Thyroid gland (tissue), 4 donors: ENCODE measurements around the gene CD96.

Source experiments
- CTCF ChIP-seq, 6 experiments: fragments of 200-600 bp in 3 of 6; fragments of 450-650 bp in 3 of 6; sonication (generic) in 3 of 6; IDR thresholded peaks; one replicate each; pipeline ENCODE4 v1.5.1; 2016 to 2019; ENCODE audit warnings: antibody characterized with exemption in 6 of 6, mild to moderate bottlenecking in 2 of 6, inconsistent platforms in 1 of 6, moderate library complexity in 1 of 6
- POLR2A ChIP-seq, 2 donors: fragments of 450-650 bp; IDR thresholded peaks; one replicate each; pipeline ENCODE4 v1.6.1; 2017; ENCODE audit warnings: antibody characterized with exemption in 2 of 2, mild to moderate bottlenecking in 2 of 2, moderate library complexity in 1 of 2

- TF ChIP-seq CTCF (IDR thresholded peaks at IDR 0.05) (no peak), POLR2A (IDR thresholded peaks at IDR 0.05) (no peak)
These were observed 52.8 kb downstream of the CD96 start for GRCh38 chr3:111594781-111595180.
